Ovary (tissue), 3 donors: ENCODE measurements around the gene MAN1C1.

Experiments
- CTCF ChIP-seq, 3 donors: fragments of 450-650 bp in 2 of 3; fragments of 200-600 bp in 1 of 3; IDR thresholded peaks; one replicate each; pipeline versions ENCODE4 v1.5.1 to v1.8.0; 2016 to 2022; ENCODE audit warnings: antibody characterized with exemption in 3 of 3, mild to moderate bottlenecking in 1 of 3
- EP300 ChIP-seq: sonication (generic); formaldehyde crosslinking; IDR thresholded peaks from one replicate; pipeline ENCODE4 v1.6.1; 2017; ENCODE audit warnings: antibody characterized with exemption
- donor health status: DM: no; HTN: no; CAD: no.

- no peak for TF ChIP-seq CTCF (IDR thresholded peaks at IDR 0.05)
- no peak for TF ChIP-seq EP300
Observed at GRCh38 chr1:25666460-25666859, 49.9 kb downstream of the MAN1C1 start.
